Measurements from ENCODE around the gene EIF4A3.

DNA sequence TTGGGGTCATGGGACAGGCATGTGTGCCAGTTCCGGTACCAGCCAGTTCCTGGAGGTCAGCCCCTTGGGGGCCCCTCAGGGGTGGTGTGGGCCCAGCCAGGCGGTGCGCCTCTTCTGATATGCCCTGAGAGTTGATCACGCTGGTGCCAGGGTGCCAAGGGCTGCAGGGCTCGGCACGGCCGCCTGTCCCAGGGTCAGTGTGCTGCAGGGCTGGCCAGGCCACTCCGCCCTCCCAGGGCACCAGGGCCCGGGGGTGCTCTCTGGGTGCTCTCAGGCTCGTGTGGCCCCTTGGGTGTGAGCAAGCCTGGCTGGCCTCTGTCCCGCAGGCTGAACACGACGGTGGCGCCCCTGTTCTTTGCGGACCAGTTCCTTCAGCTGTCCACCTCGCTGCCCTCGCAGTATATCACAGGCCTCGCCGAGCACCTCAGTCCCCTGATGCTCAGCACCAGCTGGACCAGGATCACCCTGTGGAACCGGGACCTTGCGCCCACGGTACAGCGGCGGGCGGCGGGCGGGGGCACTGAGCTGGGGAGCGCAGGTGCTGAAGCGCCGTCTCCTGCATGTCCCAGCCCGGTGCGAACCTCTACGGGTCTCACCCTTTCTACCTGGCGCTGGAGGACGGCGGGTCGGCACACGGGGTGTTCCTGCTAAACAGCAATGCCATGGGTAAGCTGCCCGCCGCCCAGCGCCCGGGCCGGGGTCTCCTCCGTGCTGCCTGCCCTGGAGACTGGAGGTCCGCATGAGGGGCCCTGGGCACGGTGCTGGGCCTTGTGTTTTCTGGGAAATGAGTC, 39.5 kb downstream of the EIF4A3 start:
- TF ChIP-seq, protein P1, sequence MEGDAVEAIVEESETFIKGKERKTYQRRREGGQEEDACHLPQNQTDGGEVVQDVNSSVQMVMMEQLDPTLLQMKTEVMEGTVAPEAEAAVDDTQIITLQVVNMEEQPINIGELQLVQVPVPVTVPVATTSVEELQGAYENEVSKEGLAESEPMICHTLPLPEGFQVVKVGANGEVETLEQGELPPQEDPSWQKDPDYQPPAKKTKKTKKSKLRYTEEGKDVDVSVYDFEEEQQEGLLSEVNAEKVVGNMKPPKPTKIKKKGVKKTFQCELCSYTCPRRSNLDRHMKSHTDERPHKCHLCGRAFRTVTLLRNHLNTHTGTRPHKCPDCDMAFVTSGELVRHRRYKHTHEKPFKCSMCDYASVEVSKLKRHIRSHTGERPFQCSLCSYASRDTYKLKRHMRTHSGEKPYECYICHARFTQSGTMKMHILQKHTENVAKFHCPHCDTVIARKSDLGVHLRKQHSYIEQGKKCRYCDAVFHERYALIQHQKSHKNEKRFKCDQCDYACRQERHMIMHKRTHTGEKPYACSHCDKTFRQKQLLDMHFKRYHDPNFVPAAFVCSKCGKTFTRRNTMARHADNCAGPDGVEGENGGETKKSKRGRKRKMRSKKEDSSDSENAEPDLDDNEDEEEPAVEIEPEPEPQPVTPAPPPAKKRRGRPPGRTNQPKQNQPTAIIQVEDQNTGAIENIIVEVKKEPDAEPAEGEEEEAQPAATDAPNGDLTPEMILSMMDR (conservative IDR thresholded peaks at IDR 0.05; ENCODE audit: low read length): no peak
- TF ChIP-seq EZH2phosphoT487 (IDR thresholded peaks at IDR 0.05; ENCODE audit: borderline replicate concordance): no peak
